ENCODE results near the gene ADAM33. TPM values are rescaled to one million over a fixed set of nuclear protein-coding genes. Genes with fewer than 3 reads are reported as not detected.
A peak's percentile ranks its signal among the peaks of the same experiment; 100 is the strongest.

ADAM33 gene
- not detected in 2 replicates for total RNA-seq

GRCh38 chr20:3681931-3682781, at the start of gene ADAM33:
Gene ADAM33 (minus strand): TSS chr20:3682010. CDS start chr20:3682004, 6 bp downstream.
- Mint-ChIP-seq H3K27ac (no peak within 1 kb of the TSS), H3K36me3 (ENCODE audit: low read depth) (no peaks in the 10 kb centered on the region), H3K4me1 (no peaks in the 10 kb centered on the region), H3K4me3 (no peak within 1 kb of the TSS), H3K27me3 (peaks cover 51% of the 10 kb centered on the region), H3K9me3 (no peaks in the 10 kb centered on the region)
- intact Hi-C loops (cut with micrococcal nuclease): no loop called here
- DNase-seq: no peak

- peaks cover 4% of the 10 kb centered on the region for H3K4me1 Mint-ChIP-seq
- intact Hi-C loops (cut with micrococcal nuclease): no loop called here
- no peaks in the 10 kb centered on the region for H3K36me3 Mint-ChIP-seq (ENCODE audit: low read depth)
- peaks cover 52% of the 10 kb centered on the region for H3K27me3 Mint-ChIP-seq
- H3K9me3 Mint-ChIP-seq: no peaks in the 10 kb centered on the region
- DNase-seq: no peak
- no peak overlapping the region for H3K27ac Mint-ChIP-seq
- H3K4me3 Mint-ChIP-seq: no peak overlapping the region
Observed at GRCh38 chr20:3730803-3731672, 49.2 kb upstream of the ADAM33 start.

DNA sequence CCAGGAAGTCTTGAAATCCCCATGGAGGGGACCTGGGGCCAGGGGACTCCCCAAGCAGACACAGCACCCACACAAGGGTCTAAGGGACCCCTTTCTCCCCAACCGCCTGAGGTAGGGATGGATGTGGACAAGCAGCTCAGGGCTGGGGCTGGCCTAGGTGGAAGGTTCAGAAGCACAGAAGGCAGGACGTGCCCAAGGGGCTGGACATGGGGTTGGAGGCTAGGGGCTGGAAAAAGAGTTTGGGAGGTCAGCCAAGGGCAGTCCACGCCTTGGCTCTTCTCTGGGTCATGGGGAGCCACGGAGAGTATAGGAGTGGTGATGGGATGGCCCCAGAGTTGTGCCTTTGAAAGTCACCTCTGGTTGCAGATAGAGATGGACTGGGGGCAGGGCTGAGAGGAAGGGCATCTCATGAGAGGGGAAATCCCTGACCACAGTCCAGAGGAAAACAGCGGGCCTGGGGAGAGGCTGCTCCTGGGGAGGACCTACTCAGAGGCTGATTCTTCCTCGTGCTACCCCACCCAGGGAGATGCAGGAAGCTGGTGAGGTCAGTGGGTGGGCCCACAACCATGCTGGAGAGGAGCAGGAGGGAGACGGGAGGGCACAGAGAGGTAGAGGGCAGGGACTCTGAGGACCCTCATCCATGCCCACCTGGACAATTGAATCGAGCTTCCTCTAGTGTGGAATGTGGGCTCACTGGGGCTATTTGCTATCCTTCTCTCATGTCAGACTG, 48.2 kb upstream of the ADAM33 start:
- DNase-seq: no peak
- H3K4me3 Mint-ChIP-seq: no peak overlapping the region
- intact Hi-C loops (cut with micrococcal nuclease): no loop called here
- no peaks in the 10 kb centered on the region for H3K36me3 Mint-ChIP-seq (ENCODE audit: low read depth)
- H3K4me1 Mint-ChIP-seq: peaks cover 4% of the 10 kb centered on the region
- H3K27me3 Mint-ChIP-seq: peaks cover 53% of the 10 kb centered on the region
- no peaks in the 10 kb centered on the region for H3K9me3 Mint-ChIP-seq
- peak overlapping the region; percentile 25 for H3K27ac Mint-ChIP-seq

GRCh38 chr20:3729378-3729777, 47.6 kb upstream of the ADAM33 start:
- Mint-ChIP-seq H3K4me3 (no peak overlapping the region), H3K36me3 (ENCODE audit: low read depth) (no peaks in the 10 kb centered on the region), H3K27ac (no peak overlapping the region), H3K27me3 (peaks cover 52% of the 10 kb centered on the region), H3K4me1 (peaks cover 4% of the 10 kb centered on the region), H3K9me3 (no peaks in the 10 kb centered on the region)
- no peak for DNase-seq
- intact Hi-C loops (cut with micrococcal nuclease): no loop called here

DNA sequence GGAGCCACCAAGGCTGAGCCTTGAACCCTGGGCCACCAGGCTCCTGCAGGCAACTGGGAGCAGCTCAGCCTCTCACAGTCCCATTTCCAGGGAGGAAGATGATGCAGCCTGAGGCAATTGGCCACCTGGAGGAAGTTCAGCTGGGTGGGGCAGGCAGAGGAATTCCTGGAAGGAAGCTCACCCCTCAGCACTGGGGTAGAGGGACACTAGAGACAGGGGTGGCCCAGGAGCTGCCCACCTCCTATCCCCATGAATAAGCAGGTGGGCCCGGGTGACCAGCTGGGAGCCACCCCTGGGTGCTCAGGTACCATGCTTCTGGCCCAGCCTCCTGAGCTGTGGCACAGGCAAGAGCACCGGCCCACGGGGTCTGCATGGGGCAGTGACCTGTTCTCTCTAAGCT, 47.1 kb upstream of the ADAM33 start:
- no peak for DNase-seq
- Mint-ChIP-seq H3K27ac (no peak overlapping the region), H3K4me3 (no peak overlapping the region), H3K36me3 (ENCODE audit: low read depth) (no peaks in the 10 kb centered on the region), H3K9me3 (no peaks in the 10 kb centered on the region), H3K27me3 (peaks cover 51% of the 10 kb centered on the region), H3K4me1 (peaks cover 4% of the 10 kb centered on the region)
- intact Hi-C loops (cut with micrococcal nuclease): no loop called here

DNA sequence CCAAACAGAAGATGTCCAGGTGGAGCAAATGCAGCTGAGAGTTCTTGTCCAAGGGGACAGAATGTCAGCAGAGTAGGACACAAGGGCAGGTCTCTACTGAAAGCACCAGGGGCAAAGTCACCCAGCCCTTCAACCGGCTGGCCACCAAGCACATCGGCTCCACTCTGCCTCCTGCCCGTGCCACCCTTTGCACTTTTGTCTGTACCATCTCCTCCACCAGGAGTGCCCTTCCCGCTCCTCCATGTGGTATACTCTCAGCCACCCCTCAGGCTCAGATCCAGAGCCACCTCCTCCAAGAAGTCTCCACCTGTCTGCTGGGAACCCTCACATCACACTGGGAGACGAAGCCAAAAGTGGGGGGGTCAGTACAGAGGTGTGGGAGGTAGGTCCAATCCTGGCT, 46.5 kb upstream of the ADAM33 start:
- Mint-ChIP-seq H3K27me3 (peaks cover 46% of the 10 kb centered on the region), H3K27ac (no peak overlapping the region), H3K4me3 (no peak overlapping the region), H3K36me3 (ENCODE audit: low read depth) (no peaks in the 10 kb centered on the region), H3K4me1 (peaks cover 4% of the 10 kb centered on the region), H3K9me3 (no peaks in the 10 kb centered on the region)
- intact Hi-C loops (cut with micrococcal nuclease): no loop called here
- no peak for DNase-seq

DNA sequence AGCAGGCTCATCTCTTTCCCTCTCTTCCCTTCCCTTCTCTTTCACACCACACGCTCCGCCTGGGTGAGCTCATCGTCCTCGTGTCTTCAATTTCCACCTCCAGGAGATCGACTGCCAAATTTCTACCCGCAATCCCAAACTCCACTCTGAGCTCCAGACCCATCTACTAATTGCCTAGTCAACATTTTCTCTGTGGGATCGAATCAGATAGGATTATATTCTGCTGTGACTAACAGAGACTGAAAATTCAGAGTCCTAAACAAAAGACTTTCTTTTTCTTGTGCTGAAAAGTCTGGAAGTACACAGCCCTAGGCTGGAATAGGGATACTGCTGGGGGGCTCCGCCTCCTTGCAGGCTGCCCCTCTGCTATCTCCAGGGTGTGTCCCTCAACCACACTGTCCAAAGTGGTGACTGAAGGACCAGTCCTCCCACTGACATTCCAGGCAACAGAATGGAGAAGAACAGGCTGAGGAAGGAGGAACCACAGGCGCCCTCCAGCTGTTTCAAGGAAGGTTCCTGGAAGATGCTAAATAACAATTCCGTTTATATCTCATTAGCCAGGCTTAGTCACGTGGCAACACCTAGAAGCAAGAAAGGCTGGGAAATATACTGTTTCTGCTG, 45.7 kb upstream of the ADAM33 start:
- no peak for DNase-seq
- Mint-ChIP-seq H3K9me3 (no peaks in the 10 kb centered on the region), H3K27me3 (peaks cover 43% of the 10 kb centered on the region), H3K27ac (no peak overlapping the region), H3K4me1 (peaks cover 4% of the 10 kb centered on the region), H3K36me3 (ENCODE audit: low read depth) (no peaks in the 10 kb centered on the region), H3K4me3 (no peak overlapping the region)
- intact Hi-C loops (cut with micrococcal nuclease): no loop called here

- Mint-ChIP-seq H3K36me3 (ENCODE audit: low read depth) (no peaks in the 10 kb centered on the region), H3K4me1 (peaks cover 3% of the 10 kb centered on the region), H3K4me3 (no peak overlapping the region), H3K27me3 (peaks cover 37% of the 10 kb centered on the region), H3K9me3 (no peaks in the 10 kb centered on the region), H3K27ac (no peak overlapping the region)
- DNase-seq: no peak
- intact Hi-C loops (cut with micrococcal nuclease): no loop called here
Observed at GRCh38 chr20:3724356-3724755, 42.5 kb upstream of the ADAM33 start.

GRCh38 chr20:3723284-3723683, 41.5 kb upstream of the ADAM33 start:
- DNase-seq: no peak
- Mint-ChIP-seq H3K9me3 (no peaks in the 10 kb centered on the region), H3K36me3 (ENCODE audit: low read depth) (no peaks in the 10 kb centered on the region), H3K4me3 (no peak overlapping the region), H3K27ac (no peak overlapping the region), H3K4me1 (peaks cover 3% of the 10 kb centered on the region), H3K27me3 (peaks cover 34% of the 10 kb centered on the region)
- intact Hi-C loops (cut with micrococcal nuclease): no loop called here

GRCh38 chr20:3721912-3722311, 40.1 kb upstream of the ADAM33 start:
- Mint-ChIP-seq H3K27ac (no peak overlapping the region), H3K4me1 (peaks cover 3% of the 10 kb centered on the region), H3K9me3 (no peaks in the 10 kb centered on the region), H3K27me3 (peaks cover 22% of the 10 kb centered on the region), H3K36me3 (ENCODE audit: low read depth) (no peaks in the 10 kb centered on the region), H3K4me3 (no peak overlapping the region)
- intact Hi-C loops (cut with micrococcal nuclease): no loop called here
- DNase-seq: no peak

GRCh38 chr20:3720626-3721025, 38.8 kb upstream of the ADAM33 start:
- peaks cover 18% of the 10 kb centered on the region for H3K27me3 Mint-ChIP-seq
- no peaks in the 10 kb centered on the region for H3K9me3 Mint-ChIP-seq
- peaks cover 3% of the 10 kb centered on the region for H3K4me1 Mint-ChIP-seq
- H3K4me3 Mint-ChIP-seq: no peak overlapping the region
- intact Hi-C loops (cut with micrococcal nuclease): no loop called here
- H3K36me3 Mint-ChIP-seq (ENCODE audit: low read depth): no peaks in the 10 kb centered on the region
- no peak overlapping the region for H3K27ac Mint-ChIP-seq
- no peak for DNase-seq

- Mint-ChIP-seq H3K4me1 (peaks cover 3% of the 10 kb centered on the region), H3K36me3 (ENCODE audit: low read depth) (no peaks in the 10 kb centered on the region), H3K4me3 (no peak overlapping the region), H3K9me3 (no peaks in the 10 kb centered on the region), H3K27me3 (peaks cover 18% of the 10 kb centered on the region), H3K27ac (no peak overlapping the region)
- no peak for DNase-seq
- intact Hi-C loops (cut with micrococcal nuclease): no loop called here
Observed at GRCh38 chr20:3720068-3720467, 38.3 kb upstream of the ADAM33 start.

GRCh38 chr20:3719046-3719445, 37.2 kb upstream of the ADAM33 start:
- Mint-ChIP-seq H3K4me1 (peaks cover 3% of the 10 kb centered on the region), H3K9me3 (no peaks in the 10 kb centered on the region), H3K4me3 (no peak overlapping the region), H3K27ac (no peak overlapping the region), H3K27me3 (peaks cover 18% of the 10 kb centered on the region), H3K36me3 (ENCODE audit: low read depth) (no peaks in the 10 kb centered on the region)
- no peak for DNase-seq
- intact Hi-C loops (cut with micrococcal nuclease): no loop called here

Data from activated CD4-positive, alpha-beta T cell treated with anti-CD3 and anti-CD28 coated beads, Interleukin-2, amount 10 ng/mL, durations not matched to agents 24 days and 14 days (primary cell).